HepG2 (cell line): ENCODE data around the gene TMEM59. TPM values are rescaled to one million over a fixed set of nuclear protein-coding genes. Genes with fewer than 3 reads are reported as not detected.

Experiments
- ATAC-seq: fragments of 200-7000 bp; cut with Tn5 transposase; 3 replicates; pipeline ENCODE4 v1.9.1; 2020; ENCODE audit warnings: mild to moderate bottlenecking, moderate library complexity
- BruUV-seq: library from RNA; stranded (reverse); fragments of 400-500 nt; replicated peaks from 2 replicates; lab custom pipeline; 2021; lab: Mats Ljungman, UMichigan
- CTCF ChIA-PET: fragments of 300-600 bp; formaldehyde crosslinking; extraction: SDS; loops from one replicate; lab custom pipeline; 2021; ENCODE audit warnings: low total read pairs, inconsistent platforms, low intra/inter-chr PET ratio; lab: Yijun Ruan, JAX
- POLR2A ChIA-PET: fragments of 350-600 bp; sonication (Branson Sonifier 250); formaldehyde crosslinking; loops from one replicate; lab custom pipeline; 2020; ENCODE audit warnings: antibody characterized with exemption, inconsistent platforms; lab: Yijun Ruan, JAX
- DNase-seq: peaks from one replicate; pipeline ENCODE4 v3.0.0-alpha.2; 2015; ENCODE audit warnings: low spot score
- FAIRE-seq: peaks from 3 replicates; lab custom pipeline; 2011; peaks lifted over from hg19 to GRCh38; lab: Jason Lieb, UNC
- H2AFZ ChIP-seq: one replicate; pipeline ENCODE4 v1.6.1; 2011; ENCODE audit warnings: low read length, inconsistent platforms
- H3K27ac ChIP-seq: fragments of 300-600 bp; 3 replicates; pipeline ENCODE4 v1.8.0; 2011; ENCODE audit warnings: mixed run types, mild to moderate bottlenecking, mixed read lengths, low read length, inconsistent platforms; ENCODE audit not compliant: insufficient read depth; ENCODE audit errors: extremely low read length
- H3K27me3 ChIP-seq, 2 experiments: fragments of 200-600 bp in 1 of 2; 2 replicates in 1 of 2; 3 replicates in 1 of 2; pipeline versions ENCODE4 v1.6.0 to v1.8.0; 2011; ENCODE audit warnings: low read length in 2 of 2, mild to moderate bottlenecking in 2 of 2, moderate library complexity in 2 of 2, inconsistent platforms in 1 of 2; ENCODE audit not compliant: insufficient read depth in 2 of 2, control insufficient read depth in 1 of 2
- H3K36me3 ChIP-seq, 2 experiments: fragments of 200-600 bp in 1 of 2; replicated peaks in 1 of 2; 2 replicates in 1 of 2; 3 replicates in 1 of 2; pipeline versions ENCODE4 v1.5.1 to v1.8.0; 2011; ENCODE audit warnings: low read length in 2 of 2, inconsistent platforms in 1 of 2; ENCODE audit not compliant: insufficient read depth in 2 of 2, control insufficient read depth in 1 of 2
- H3K4me1 ChIP-seq: 2 replicates; pipeline ENCODE4 v1.5.1; 2012; ENCODE audit warnings: low read length, inconsistent platforms; ENCODE audit not compliant: insufficient read depth
- H3K4me2 ChIP-seq: 2 replicates; pipeline ENCODE4 v1.6.0; 2011; ENCODE audit warnings: low read depth, low read length, inconsistent platforms
- H3K4me3 ChIP-seq, 3 experiments: fragments of 200-600 bp in 1 of 3; sonication (generic), shearing (Covaris generic) in 1 of 3; replicated peaks in 1 of 3; 2 replicates each; pipeline ENCODE4 v1.5.1; 2011 to 2016; ENCODE audit warnings: low read length in 3 of 3, inconsistent platforms in 2 of 3, low read depth in 2 of 3, mild to moderate bottlenecking in 2 of 3, control low read depth in 1 of 3, mixed read lengths in 1 of 3; ENCODE audit not compliant: insufficient read depth in 1 of 3
- H3K79me2 ChIP-seq: one replicate; pipeline ENCODE4 v1.6.1; 2011; ENCODE audit warnings: low read length, inconsistent platforms; ENCODE audit not compliant: insufficient read depth
- H3K9ac ChIP-seq: 2 replicates; pipeline ENCODE4 v1.6.0; 2011; ENCODE audit warnings: mild to moderate bottlenecking, low read depth, low read length, inconsistent platforms; ENCODE audit not compliant: insufficient read depth
- H3K9me3 ChIP-seq: 2 replicates; pipeline ENCODE4 v1.5.1; 2012; ENCODE audit warnings: mild to moderate bottlenecking, low read length
- H4K20me1 ChIP-seq: 2 replicates; pipeline ENCODE4 v1.6.0; 2011; ENCODE audit warnings: inconsistent platforms, mild to moderate bottlenecking, low read length, moderate library complexity; ENCODE audit not compliant: insufficient read depth
- HDAC1 ChIP-seq: sonication (generic); formaldehyde crosslinking; IDR thresholded peaks from 2 replicates; pipeline ENCODE4 v1.5.1; 2020; ENCODE audit warnings: mild to moderate bottlenecking, missing genetic modification reagents
- MED13 ChIP-seq: sonication (generic); formaldehyde crosslinking; IDR thresholded peaks from 2 replicates; pipeline ENCODE4 v1.5.0; 2020; ENCODE audit warnings: missing genetic modification reagents
- MEF2D ChIP-seq: sonication (generic); formaldehyde crosslinking; IDR thresholded peaks from 2 replicates; pipeline ENCODE4 v1.5.1; 2020; ENCODE audit warnings: mild to moderate bottlenecking, missing genetic modification reagents
- NCOA1 ChIP-seq: sonication (generic); formaldehyde crosslinking; IDR thresholded peaks from 2 replicates; pipeline ENCODE4 v1.9.0; 2021; ENCODE audit warnings: missing genetic modification reagents
- PHF21A ChIP-seq: sonication (generic); formaldehyde crosslinking; IDR thresholded peaks from 2 replicates; pipeline ENCODE4 v1.5.0; 2020; ENCODE audit warnings: mild to moderate bottlenecking, missing genetic modification reagents
- RXRA ChIP-seq: sonication (generic); formaldehyde crosslinking; IDR thresholded peaks from 2 replicates; pipeline ENCODE4 v1.5.1; 2020; ENCODE audit warnings: missing genetic modification reagents
- SSRP1 ChIP-seq: IDR thresholded peaks from 2 replicates; pipeline ENCODE4 v1.6.1; 2016; ENCODE audit warnings: control low read depth
- ZFY ChIP-seq: sonication (generic); formaldehyde crosslinking; IDR thresholded peaks from 2 replicates; pipeline ENCODE4 v1.4.0; 2020; ENCODE audit warnings: missing genetic modification reagents
- ZNF12 ChIP-seq: sonication (generic); formaldehyde crosslinking; IDR thresholded peaks from 2 replicates; pipeline ENCODE4 v1.5.0; 2020; ENCODE audit warnings: missing genetic modification reagents
- ZNF383 ChIP-seq: sonication (generic); formaldehyde crosslinking; IDR thresholded peaks from 2 replicates; pipeline ENCODE4 v1.4.0; 2020; ENCODE audit warnings: missing genetic modification reagents, mild to moderate bottlenecking, borderline replicate concordance
- ZNF562 ChIP-seq: sonication (generic); formaldehyde crosslinking; IDR thresholded peaks from 2 replicates; pipeline ENCODE4 v1.8.0; 2022; ENCODE audit warnings: missing genetic modification reagents, borderline replicate concordance
- ZNF616 ChIP-seq: sonication (generic); formaldehyde crosslinking; IDR thresholded peaks from 2 replicates; pipeline ENCODE4 v1.5.0; 2020; ENCODE audit warnings: low read depth, mild to moderate bottlenecking, missing genetic modification reagents
- ZNF839 ChIP-seq: sonication (generic); formaldehyde crosslinking; IDR thresholded peaks from 2 replicates; pipeline ENCODE4 v1.4.0; 2020; ENCODE audit warnings: missing genetic modification reagents, mild to moderate bottlenecking, borderline replicate concordance
- WGBS: methylation state at CpG from one replicate; pipeline ENCODE4 v1.1.6; 2017; ENCODE audit warnings: low lambda C conversion rate; 5-methylcytosine and 5-hydroxymethylcytosine counted together
- in situ Hi-C: cut with HindIII; loops from 2 replicates; pipeline ENCODE4 v1.10.0; 2017; ENCODE audit warnings: low pct_unique_long_range_greater_than_20kb; ENCODE audit not compliant: extremely low pct_ligation_motif_present
- intact Hi-C: fragments of 100-400 bp; cut with micrococcal nuclease; formaldehyde crosslinking; loops from one replicate; pipeline ENCODE4 v1.10.0; 2022; ENCODE audit not compliant: unreplicated experiment
- polyA plus RNA-seq, 8 experiments: library from polyadenylated mRNA; depleted of rRNA in 3 of 8; stranded (reverse) in 7 of 8; unstranded in 1 of 8; fragments of >200 nt; fragmentation: Illumina TruSeq in 4 of 8; extraction: Trizol in 4 of 8; gene quantifications; 2 replicates each; pipeline versions ENCODE4 v1.2.1 to v1.2.3, GENCODE V29; 2011 to 2016; ENCODE audit warnings: low read depth in 4 of 8, missing spikeins in 1 of 8, mixed read lengths in 1 of 8; ENCODE audit not compliant: insufficient read depth in 1 of 8
- total RNA-seq, 5 experiments: library from RNA; depleted of rRNA; stranded (reverse); fragments of >200 nt; fragmentation: Illumina TruSeq; extraction: Trizol; gene quantifications; 2 replicates each; pipeline ENCODE4 v1.2.3, GENCODE V29; 2016; ENCODE audit warnings: low read depth in 1 of 5
- TF ChIP-seq, protein P1 (sequence below): sonication (generic); formaldehyde crosslinking; IDR thresholded peaks from 2 replicates; pipeline ENCODE4 v1.8.1; 2023; ENCODE audit warnings: mild to moderate bottlenecking, missing genetic modification reagents, borderline replicate concordance
- TF ChIP-seq, protein P2 (sequence below): sonication (generic); formaldehyde crosslinking; IDR thresholded peaks from 2 replicates; pipeline ENCODE4 v1.5.0; 2020; ENCODE audit warnings: missing genetic modification reagents
- TF ChIP-seq, protein P3 (sequence below): sonication (generic); formaldehyde crosslinking; IDR thresholded peaks from 2 replicates; pipeline ENCODE4 v1.4.0; 2020; ENCODE audit warnings: missing genetic modification reagents, mild to moderate bottlenecking, borderline replicate concordance
- TF ChIP-seq, protein P4 (sequence below): sonication (generic); formaldehyde crosslinking; IDR thresholded peaks from 2 replicates; pipeline ENCODE4 v1.4.0; 2020; ENCODE audit warnings: missing genetic modification reagents

TMEM59 gene
- total and polyA plus RNA-seq, 2 of the 13 experiments (the other 11 are each of a cell fraction or from before 2014, with no cell fraction given) = 147 to 363 TPM

DNA sequence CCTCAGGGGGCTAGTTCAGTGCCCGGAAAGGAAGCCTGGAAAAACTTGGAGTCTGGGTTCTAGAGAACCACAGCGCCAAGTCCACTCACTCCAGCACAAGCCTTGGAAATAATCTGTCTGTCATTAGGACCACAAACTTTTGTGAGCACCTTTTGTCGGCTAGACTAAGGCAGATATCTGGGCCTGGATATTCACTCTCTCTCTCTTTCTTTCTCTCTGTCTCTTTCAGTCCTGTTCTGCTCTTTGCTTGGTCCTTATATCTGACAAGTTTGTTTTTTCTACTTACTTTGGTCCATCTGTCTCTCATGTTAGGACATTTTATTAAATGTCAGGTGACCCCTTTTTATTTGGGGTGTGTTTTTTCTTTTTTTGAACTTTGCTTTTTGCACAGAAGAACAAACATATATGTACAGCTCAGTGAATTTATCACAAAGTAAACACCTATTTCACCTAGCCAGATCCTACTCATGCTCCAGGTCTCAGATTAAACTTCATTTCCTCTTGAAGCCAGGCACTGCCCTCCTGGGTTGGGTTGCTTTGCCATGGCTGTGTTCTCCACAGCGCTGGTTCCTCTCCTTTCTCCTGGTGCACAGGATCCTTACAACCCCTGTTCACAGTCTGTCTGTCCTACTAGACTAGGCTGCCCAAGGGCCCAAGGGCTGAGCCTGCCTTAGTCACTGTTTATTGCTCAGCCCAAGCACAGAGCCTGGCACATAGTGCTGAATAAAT, 41.2 kb upstream of the TMEM59 start (continued):
- TF ChIP-seq ZNF383 (CRISPR knock-in tag) (no peak), HDAC1 (CRISPR knock-in tag) (no peak), PHF21A (CRISPR knock-in tag) (peak; percentile 13; the same call in 1 of the 2 replicates)

DNA sequence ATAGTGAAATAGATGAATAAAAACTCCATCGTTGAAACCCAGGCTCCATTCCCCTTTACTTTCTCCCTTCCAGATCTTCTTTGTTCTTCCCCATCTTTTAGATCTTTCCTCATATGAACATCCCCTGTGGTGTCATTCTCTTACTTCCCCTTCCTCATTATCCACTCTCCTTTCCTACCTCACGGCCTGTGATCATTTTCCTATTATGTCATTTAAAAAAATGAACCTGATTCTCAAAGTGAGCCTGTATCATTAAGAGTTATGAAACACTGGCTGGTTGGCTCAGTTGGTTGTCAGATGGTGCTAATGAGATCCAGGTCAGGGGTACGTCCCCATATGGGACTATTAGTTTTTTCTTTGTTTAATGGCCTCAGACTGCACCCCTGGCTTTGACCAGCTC, 38.7 kb upstream of the TMEM59 start:
- Histone ChIP-seq H3K4me2 (no peak overlapping the region), H3K36me3 (peaks cover 0 to 6% of the 10 kb centered on the region in 2 experiments; a peak in 2 of 5 replicates), H3K27me3 (no peaks in the 10 kb centered on the region), H3K4me1 (peaks cover 38% of the 10 kb centered on the region), H3K4me3 (no peak overlapping the region), H3K9me3 (no peaks in the 10 kb centered on the region), H3K9ac (no peak overlapping the region), H3K27ac (no peak overlapping the region), H4K20me1 (no peaks in the 10 kb centered on the region), H2AFZ (no peak overlapping the region), H3K79me2 (no peaks in the 10 kb centered on the region)
- ChIA-PET POLR2A (no interaction called here), CTCF (no interaction called here)
- DNase-seq = no peak
- in situ Hi-C loops (no loop called here), intact Hi-C loops (no loop called here)
- 94% methylated on average over 3 of the region's 3 CpGs for WGBS
- BruUV-seq = no TSS peak
- no peak for FAIRE-seq
- no peak for ATAC-seq
- TF ChIP-seq NCOA1 (CRISPR knock-in tag) = no peak
- TF ChIP-seq ZNF839 (CRISPR knock-in tag) = no peak
- TF ChIP-seq ZNF12 = no peak
- TF ChIP-seq, protein P1, sequence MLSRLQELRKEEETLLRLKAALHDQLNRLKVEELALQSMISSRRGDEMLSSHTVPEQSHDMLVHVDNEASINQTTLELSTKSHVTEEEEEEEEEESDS (CRISPR knock-in tag) = no peak
- no peak for TF ChIP-seq MEF2D (CRISPR knock-in tag)
- TF ChIP-seq, protein P2, sequence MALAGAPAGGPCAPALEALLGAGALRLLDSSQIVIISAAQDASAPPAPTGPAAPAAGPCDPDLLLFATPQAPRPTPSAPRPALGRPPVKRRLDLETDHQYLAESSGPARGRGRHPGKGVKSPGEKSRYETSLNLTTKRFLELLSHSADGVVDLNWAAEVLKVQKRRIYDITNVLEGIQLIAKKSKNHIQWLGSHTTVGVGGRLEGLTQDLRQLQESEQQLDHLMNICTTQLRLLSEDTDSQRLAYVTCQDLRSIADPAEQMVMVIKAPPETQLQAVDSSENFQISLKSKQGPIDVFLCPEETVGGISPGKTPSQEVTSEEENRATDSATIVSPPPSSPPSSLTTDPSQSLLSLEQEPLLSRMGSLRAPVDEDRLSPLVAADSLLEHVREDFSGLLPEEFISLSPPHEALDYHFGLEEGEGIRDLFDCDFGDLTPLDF (CRISPR knock-in tag) = no peak
- no peak for TF ChIP-seq ZFY (CRISPR knock-in tag)
- TF ChIP-seq, protein P3, sequence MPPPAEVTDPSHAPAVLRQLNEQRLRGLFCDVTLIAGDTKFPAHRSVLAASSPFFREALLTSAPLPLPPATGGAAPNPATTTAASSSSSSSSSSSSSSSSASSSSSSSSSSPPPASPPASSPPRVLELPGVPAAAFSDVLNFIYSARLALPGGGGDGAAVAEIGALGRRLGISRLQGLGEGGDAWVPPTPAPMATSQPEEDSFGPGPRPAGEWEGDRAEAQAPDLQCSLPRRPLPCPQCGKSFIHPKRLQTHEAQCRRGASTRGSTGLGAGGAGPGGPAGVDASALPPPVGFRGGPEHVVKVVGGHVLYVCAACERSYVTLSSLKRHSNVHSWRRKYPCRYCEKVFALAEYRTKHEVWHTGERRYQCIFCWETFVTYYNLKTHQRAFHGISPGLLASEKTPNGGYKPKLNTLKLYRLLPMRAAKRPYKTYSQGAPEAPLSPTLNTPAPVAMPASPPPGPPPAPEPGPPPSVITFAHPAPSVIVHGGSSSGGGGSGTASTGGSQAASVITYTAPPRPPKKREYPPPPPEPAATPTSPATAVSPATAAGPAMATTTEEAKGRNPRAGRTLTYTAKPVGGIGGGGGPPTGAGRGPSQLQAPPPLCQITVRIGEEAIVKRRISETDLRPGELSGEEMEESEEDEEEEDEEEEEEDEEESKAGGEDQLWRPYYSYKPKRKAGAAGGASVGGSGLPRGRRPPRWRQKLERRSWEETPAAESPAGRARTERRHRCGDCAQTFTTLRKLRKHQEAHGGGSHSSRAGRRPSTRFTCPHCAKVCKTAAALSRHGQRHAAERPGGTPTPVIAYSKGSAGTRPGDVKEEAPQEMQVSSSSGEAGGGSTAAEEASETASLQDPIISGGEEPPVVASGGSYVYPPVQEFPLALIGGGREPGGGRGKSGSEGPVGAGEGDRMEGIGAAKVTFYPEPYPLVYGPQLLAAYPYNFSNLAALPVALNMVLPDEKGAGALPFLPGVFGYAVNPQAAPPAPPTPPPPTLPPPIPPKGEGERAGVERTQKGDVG (CRISPR knock-in tag) = no peak
- TF ChIP-seq ZNF616 (CRISPR knock-in tag) = no peak
- no peak for TF ChIP-seq MED13 (CRISPR knock-in tag)
- no peak for TF ChIP-seq SSRP1
- no peak for TF ChIP-seq ZNF562 (CRISPR knock-in tag)
- TF ChIP-seq, protein P4, sequence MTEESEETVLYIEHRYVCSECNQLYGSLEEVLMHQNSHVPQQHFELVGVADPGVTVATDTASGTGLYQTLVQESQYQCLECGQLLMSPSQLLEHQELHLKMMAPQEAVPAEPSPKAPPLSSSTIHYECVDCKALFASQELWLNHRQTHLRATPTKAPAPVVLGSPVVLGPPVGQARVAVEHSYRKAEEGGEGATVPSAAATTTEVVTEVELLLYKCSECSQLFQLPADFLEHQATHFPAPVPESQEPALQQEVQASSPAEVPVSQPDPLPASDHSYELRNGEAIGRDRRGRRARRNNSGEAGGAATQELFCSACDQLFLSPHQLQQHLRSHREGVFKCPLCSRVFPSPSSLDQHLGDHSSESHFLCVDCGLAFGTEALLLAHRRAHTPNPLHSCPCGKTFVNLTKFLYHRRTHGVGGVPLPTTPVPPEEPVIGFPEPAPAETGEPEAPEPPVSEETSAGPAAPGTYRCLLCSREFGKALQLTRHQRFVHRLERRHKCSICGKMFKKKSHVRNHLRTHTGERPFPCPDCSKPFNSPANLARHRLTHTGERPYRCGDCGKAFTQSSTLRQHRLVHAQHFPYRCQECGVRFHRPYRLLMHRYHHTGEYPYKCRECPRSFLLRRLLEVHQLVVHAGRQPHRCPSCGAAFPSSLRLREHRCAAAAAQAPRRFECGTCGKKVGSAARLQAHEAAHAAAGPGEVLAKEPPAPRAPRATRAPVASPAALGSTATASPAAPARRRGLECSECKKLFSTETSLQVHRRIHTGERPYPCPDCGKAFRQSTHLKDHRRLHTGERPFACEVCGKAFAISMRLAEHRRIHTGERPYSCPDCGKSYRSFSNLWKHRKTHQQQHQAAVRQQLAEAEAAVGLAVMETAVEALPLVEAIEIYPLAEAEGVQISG (CRISPR knock-in tag) = no peak
- TF ChIP-seq RXRA (CRISPR knock-in tag) = no peak
